ENCODE measurements around the gene CDYL. TPM values are rescaled to one million over a fixed set of nuclear protein-coding genes. Genes with fewer than 3 reads are reported as not detected.

CDYL gene
- total RNA-seq, 4 donors from 2014 or later: 27.7 to 37.0 (median 33.1) TPM

- TF ChIP-seq, protein P1, sequence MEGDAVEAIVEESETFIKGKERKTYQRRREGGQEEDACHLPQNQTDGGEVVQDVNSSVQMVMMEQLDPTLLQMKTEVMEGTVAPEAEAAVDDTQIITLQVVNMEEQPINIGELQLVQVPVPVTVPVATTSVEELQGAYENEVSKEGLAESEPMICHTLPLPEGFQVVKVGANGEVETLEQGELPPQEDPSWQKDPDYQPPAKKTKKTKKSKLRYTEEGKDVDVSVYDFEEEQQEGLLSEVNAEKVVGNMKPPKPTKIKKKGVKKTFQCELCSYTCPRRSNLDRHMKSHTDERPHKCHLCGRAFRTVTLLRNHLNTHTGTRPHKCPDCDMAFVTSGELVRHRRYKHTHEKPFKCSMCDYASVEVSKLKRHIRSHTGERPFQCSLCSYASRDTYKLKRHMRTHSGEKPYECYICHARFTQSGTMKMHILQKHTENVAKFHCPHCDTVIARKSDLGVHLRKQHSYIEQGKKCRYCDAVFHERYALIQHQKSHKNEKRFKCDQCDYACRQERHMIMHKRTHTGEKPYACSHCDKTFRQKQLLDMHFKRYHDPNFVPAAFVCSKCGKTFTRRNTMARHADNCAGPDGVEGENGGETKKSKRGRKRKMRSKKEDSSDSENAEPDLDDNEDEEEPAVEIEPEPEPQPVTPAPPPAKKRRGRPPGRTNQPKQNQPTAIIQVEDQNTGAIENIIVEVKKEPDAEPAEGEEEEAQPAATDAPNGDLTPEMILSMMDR (IDR thresholded peaks at IDR 0.05; ENCODE audit: low read depth): no peak
Measured at GRCh38 chr6:4894049-4894448, 117.8 kb downstream of the CDYL start.

- TF ChIP-seq, protein P1 (IDR thresholded peaks at IDR 0.05; ENCODE audit: low read depth): no peak
Measured at GRCh38 chr6:4895971-4896370, 119.8 kb downstream of the CDYL start.

DNA sequence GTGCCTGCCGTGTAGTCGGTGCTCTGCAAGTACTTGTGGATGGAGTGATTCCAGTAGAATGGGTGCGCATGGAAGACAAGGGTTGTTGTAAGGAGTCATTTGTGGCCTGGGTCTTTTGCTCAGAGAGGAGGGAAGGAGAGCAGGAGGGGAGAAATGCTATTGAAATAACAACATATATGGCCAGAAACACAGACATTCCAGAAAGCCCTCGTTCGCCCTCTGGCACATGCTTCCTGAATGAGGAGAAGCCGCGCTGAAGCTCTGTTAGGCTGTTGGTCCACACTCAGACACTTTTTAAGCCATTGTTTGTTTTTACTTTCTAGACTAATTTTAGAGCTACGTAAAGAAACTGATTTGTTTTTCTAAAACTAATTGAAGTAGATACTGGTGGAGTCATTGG lies 120.2 kb downstream of the CDYL start:
- TF ChIP-seq, protein P1 (IDR thresholded peaks at IDR 0.05; ENCODE audit: low read depth): no peak

- TF ChIP-seq, protein P1 (IDR thresholded peaks at IDR 0.05; ENCODE audit: low read depth): no peak
Measured at GRCh38 chr6:4899249-4900034, 123.2 kb downstream of the CDYL start.

DNA sequence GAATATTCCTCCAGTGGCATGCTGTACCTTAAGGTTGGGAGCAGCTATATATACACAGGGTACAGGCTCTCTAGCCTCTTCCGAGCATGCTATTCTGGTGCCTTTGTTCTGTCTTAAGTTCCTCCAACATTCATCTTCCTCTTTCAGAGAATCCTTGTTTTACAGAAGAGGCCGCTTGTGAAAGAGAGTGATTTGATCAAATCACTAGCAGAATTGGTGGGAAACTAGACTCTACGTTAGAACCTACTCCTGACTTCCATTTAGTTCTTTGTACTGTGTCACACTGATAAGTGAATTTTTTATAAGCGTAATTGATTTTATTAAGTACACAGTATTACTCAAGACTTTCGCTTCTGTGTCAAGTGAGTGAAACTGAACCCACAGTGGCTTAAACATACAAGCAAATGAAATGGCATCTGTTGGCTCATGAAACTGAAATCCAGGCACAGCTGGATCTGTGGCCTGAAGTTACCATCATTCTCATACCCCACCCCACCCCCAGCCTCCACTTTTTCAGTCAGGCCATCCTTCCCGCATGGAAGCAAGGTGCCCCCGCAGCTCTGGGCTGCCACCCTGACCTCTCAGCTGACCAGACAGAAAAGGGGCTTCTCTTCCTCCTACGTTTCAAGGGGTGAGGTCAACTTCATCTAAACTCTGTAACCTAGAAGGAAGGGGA lies 125.3 kb downstream of the CDYL start:
- TF ChIP-seq, protein P1 (IDR thresholded peaks at IDR 0.05; ENCODE audit: low read depth): no peak

- TF ChIP-seq, protein P1 (IDR thresholded peaks at IDR 0.05; ENCODE audit: low read depth): no peak
Measured at GRCh38 chr6:4902363-4902762, 126.2 kb downstream of the CDYL start.

DNA sequence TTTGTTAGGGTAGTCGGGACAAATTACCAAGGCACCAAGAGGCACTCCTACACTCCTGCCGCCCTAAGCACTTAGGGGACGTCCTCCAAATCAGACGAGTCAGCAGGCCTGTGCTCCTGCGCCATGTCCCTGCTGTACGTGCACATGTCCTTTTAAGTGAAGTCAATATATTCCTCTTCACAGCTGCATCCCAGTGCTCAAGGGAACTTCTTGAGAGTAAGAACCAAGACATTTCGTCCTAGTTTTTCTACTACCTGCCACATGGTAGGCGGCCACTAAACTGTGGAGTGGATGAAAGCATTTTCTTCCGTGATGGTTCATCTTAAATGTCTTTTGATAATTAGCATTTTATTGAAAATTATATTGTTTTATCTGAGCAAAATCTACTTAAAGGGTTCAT lies 126.9 kb downstream of the CDYL start:
- TF ChIP-seq, protein P1 (IDR thresholded peaks at IDR 0.05; ENCODE audit: low read depth): no peak

Data from subcutaneous adipose tissue (tissue), 4 donors.